Omental fat pad (tissue), 4 donors: ENCODE measurements around the gene SNRNP25. TPM values are rescaled to one million over a fixed set of nuclear protein-coding genes. Genes with fewer than 3 reads are reported as not detected.
A peak's percentile ranks its signal among the peaks of the same experiment; 100 is the strongest.

Source experiments
- ATAC-seq: fragments of 150-250 bp; one replicate; pipeline ENCODE4 v1.9.1; 2016; ENCODE audit warnings: mild to moderate bottlenecking, moderate library complexity; ENCODE audit not compliant: low FRiP score
- DNase-seq: peaks from one replicate; pipeline ENCODE4 v3.0.0-alpha.2; 2019; ENCODE audit warnings: low spot score
- total RNA-seq, 4 donors: library from RNA; depleted of rRNA; stranded (reverse); fragments of >200 nt; gene quantifications; one replicate each; pipeline ENCODE4 v1.1.0, GENCODE V29; 2016
- TF ChIP-seq, protein P1 (sequence below), 3 donors: fragments of 450-650 bp; IDR thresholded peaks; one replicate each; pipeline ENCODE4 v1.5.1; 2016 to 2017; ENCODE audit warnings: antibody characterized with exemption in 3 of 3, mild to moderate bottlenecking in 3 of 3, moderate library complexity in 2 of 3

SNRNP25 gene
- total RNA-seq, 4 donors from 2014 or later, result 14.1 to 20.3 (median 17.6) TPM

DNA sequence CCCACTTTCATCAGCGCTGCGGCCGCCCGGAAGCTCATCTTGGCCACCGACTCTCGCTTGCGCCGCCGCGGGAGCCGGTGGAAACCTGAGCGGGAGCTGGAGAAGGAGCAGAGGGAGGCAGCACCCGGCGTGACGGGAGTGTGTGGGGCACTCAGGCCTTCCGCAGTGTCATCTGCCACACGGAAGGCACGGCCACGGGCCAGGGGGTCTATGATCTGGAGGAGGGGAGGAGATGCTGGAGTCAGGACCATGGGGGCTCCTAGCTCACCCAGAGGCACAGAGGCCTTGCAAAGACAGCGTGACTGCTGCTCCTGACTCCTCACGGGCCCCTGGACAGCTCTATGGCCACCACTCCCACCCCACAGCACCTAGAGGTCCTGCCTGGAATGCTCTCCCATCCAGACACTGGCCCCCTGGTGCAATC lies 9.4 kb downstream of the SNRNP25 start:
- TF ChIP-seq, protein P1, sequence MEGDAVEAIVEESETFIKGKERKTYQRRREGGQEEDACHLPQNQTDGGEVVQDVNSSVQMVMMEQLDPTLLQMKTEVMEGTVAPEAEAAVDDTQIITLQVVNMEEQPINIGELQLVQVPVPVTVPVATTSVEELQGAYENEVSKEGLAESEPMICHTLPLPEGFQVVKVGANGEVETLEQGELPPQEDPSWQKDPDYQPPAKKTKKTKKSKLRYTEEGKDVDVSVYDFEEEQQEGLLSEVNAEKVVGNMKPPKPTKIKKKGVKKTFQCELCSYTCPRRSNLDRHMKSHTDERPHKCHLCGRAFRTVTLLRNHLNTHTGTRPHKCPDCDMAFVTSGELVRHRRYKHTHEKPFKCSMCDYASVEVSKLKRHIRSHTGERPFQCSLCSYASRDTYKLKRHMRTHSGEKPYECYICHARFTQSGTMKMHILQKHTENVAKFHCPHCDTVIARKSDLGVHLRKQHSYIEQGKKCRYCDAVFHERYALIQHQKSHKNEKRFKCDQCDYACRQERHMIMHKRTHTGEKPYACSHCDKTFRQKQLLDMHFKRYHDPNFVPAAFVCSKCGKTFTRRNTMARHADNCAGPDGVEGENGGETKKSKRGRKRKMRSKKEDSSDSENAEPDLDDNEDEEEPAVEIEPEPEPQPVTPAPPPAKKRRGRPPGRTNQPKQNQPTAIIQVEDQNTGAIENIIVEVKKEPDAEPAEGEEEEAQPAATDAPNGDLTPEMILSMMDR (IDR thresholded peaks at IDR 0.05), result no peak
- DNase-seq (no peak), ATAC-seq (no peak)

DNA sequence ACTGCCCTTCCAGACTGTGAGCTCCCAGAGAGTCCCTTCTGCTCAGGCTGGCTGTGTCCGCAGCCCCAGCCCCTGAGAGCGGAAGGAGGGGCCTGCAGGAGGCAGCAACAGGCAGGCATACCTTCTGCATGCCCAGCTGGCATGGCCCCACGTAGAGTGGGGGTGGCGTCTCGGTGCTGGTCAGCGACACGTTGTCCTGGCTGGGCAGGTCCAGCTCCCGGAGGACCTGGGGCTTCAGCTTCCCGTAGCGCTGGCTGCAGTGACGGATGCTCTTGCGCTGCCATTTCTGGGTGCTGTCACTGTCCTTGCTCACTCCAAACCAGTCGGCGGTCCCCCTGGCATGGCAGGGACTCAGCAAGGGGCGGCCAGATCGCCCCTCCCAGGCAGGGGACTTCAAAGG lies 9.8 kb downstream of the SNRNP25 start:
- no peak for DNase-seq
- TF ChIP-seq, protein P1 (IDR thresholded peaks at IDR 0.05), result no peak
- no peak for ATAC-seq

DNA sequence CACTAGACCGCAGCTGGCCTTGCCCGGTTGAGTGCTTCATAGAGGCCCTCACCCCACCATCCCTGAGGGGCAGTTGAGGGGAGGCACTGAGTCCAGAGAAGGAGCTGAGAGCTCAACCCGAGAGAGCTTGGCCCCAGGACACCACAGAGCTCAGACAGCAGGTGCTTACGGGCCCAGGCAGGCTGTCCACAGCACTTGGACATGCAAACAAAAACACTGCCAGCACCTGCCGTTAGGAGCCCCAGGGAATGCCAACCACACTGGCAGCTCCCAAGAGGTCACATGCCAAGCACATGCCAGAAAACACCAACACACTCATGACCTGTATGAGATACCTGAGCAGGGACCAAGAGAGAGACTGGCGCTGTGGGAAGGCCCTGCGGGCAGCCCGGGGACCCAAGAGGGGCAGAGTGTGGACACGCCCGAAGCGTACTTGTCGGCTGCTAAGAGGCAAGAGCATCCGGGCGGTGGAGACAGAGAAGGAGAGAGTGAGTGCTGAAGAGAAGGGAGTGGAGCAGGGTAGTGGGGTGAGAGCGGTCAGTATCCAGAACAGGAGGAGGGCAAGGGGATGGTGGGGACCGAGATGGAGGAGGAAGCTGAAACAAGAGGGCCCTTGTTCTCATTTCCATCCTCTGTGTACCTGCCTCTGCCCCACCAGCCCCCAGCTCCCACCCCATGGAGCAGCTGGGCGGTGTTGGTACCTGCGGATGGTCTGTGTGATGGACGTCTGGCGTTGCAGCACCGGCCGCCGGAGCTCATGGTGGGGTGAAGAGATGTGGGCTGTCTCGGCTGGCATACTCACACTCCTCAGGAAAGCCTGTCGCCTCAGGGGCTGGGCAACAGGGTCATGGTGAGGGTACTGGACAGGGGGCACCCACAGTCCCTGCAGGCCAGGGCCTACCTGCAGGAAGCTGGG lies 10.6 kb downstream of the SNRNP25 start:
- no peak for DNase-seq
- TF ChIP-seq, protein P1 (IDR thresholded peaks at IDR 0.05), result no peak

DNA sequence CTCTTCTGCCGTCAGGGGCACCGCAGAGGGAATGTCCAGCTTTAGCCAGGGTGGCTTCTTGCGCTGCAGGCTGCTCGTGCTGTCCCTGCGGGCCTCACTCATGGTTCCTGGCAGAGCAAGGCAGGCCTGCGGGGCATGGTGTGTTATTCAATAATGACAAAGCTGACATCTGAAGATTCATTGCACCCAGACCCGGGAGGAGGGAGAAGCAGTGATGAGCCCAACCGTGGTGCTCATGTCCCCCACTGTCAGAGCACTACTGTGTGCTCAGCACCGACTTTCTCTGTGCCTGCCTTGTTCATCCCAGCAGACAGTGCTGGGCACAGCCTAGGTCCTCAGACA lies 11.3 kb downstream of the SNRNP25 start:
- DNase-seq (no peak), ATAC-seq (no peak)
- TF ChIP-seq, protein P1 (IDR thresholded peaks at IDR 0.05), result no peak

More for the DNA sequence above, 10.6 kb downstream of the SNRNP25 start:
- no peak for ATAC-seq

DNA sequence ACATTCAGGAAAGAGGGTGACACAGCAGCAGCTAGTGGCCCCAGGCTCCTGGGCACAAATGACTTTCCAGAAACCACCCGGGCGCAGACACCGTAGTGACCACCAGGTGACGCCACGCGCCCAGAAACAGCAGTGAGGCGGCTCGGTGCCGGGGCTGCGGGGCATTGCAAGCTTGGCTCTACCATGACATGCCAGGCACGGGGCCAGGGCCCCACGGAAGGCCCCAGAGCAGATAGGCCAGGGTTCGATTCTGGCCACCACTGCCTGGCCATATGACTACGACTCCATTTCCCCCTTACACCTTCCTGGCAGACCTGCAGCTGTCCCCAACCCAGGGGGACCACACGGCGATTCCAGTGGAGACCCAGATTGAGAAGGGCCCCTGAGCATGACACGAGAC lies 12.1 kb downstream of the SNRNP25 start:
- ATAC-seq (peak; percentile 43), DNase-seq (peak; percentile 83)
- TF ChIP-seq, protein P1 (IDR thresholded peaks at IDR 0.05), result peak in 2 of 3 donors; percentile 83 to 92

DNA sequence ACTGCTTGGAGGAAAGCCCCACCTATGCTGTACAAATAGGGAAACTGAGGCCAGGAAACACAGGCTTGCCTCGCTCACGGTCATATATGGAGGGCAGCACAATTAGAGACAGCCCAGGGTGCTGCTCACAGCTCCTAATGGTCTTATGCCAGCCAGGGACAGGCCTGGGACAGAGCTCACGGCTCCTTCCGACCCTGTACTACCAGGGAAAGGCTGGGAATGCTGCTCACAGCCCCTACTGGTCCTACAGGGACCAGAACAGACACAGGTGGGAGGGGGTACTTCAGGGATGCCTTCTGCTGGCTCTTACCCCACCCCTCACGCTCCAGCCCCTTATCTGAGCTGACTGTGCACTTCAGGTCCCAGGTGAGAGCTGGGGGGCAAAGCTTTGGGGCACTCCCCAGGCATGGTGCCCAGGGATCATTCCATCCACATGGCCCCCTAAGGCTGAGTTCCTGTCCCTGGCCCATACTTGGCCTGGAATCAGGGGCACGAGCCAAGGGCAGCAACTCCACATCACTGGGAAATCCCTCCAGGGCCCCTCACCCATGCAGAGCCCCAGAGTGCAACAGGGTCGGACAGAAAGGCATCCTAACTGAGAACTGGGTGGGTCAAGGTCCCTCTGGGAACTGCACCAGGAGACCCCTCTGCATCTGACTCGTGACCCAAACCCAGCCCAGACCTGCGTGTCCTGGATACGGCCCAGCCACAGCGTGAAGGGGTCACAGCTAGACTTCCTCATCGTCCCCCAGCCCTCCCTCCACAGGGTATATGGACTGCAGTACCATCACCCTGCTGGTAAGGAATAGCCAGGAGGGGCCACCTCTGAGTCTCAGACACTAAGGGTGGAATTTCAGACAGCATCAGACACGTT lies 12.9 kb downstream of the SNRNP25 start:
- DNase-seq (no peak), ATAC-seq (no peak)
- TF ChIP-seq, protein P1 (IDR thresholded peaks at IDR 0.05), result no peak
